GM10266 (cell line): ENCODE measurements around the gene NUDT3.
"Not testable (repeated sequence)": the region's sequence is repeated elsewhere in the genome, so short reads cannot be mapped to it uniquely, and the experiment has no call there.

ENCODE experiments used
- DNase-seq: peaks from one replicate; pipeline ENCODE4 v3.0.0; 2012; ENCODE audit errors: extremely low spot score
- TF ChIP-seq, protein P1 (sequence below): IDR thresholded peaks from 2 replicates; pipeline ENCODE4 v1.5.1; 2012; ENCODE audit warnings: mild to moderate bottlenecking, low read depth; ENCODE audit not compliant: control insufficient read depth, insufficient read depth; ENCODE audit errors: missing control alignments

NUDT3 gene

DNA sequence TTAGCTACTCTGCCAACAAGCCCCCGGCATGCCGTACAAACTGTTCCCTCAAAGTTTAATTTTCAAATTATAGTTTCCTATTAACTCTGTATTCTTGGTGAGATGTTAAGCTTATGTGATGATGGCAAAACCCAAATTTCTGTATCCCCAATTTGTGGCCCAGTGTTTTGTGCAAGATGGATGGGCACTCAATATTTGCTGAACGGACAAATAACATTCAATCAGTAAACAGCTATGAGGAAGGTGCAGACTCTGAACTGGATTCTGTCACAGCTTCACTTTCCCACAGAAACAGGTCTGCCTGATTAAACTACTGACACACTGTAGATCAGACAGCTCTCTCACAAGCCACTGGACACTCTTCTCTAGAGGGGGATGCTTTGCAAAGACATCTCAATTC lies 54.1 kb downstream of the NUDT3 start:
- TF ChIP-seq, protein P1, sequence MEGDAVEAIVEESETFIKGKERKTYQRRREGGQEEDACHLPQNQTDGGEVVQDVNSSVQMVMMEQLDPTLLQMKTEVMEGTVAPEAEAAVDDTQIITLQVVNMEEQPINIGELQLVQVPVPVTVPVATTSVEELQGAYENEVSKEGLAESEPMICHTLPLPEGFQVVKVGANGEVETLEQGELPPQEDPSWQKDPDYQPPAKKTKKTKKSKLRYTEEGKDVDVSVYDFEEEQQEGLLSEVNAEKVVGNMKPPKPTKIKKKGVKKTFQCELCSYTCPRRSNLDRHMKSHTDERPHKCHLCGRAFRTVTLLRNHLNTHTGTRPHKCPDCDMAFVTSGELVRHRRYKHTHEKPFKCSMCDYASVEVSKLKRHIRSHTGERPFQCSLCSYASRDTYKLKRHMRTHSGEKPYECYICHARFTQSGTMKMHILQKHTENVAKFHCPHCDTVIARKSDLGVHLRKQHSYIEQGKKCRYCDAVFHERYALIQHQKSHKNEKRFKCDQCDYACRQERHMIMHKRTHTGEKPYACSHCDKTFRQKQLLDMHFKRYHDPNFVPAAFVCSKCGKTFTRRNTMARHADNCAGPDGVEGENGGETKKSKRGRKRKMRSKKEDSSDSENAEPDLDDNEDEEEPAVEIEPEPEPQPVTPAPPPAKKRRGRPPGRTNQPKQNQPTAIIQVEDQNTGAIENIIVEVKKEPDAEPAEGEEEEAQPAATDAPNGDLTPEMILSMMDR: no peak
- no peak for DNase-seq

DNA sequence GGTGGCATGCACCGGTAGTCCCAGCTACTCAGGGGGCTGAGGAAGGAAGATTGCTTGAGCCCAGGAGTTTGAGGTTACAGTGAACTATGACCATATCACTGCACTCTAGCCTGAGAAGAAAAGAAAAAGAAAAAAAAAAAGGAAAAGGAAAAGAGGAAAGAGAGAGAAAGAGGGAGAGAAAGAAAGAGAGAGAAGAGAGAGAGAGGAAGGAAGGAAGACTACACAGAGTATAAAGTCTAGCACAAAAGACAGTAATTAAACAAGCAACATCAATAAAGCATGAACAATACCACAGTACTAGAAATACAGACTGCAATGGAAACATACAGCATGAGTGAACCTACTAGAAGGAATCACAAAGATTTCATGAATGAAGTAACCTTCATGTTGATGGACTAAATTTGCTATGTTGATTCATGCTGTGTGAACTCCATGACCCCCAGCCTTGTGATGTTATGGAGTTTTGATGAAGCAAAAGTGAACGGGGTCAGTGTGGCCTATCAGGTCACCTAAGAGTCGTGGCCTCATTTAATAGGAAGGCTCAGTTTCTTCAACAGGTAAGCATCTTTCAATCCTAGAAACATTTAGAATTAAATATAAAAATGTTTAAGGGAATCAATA lies 57.6 kb downstream of the NUDT3 start:
- TF ChIP-seq, protein P1: no peak
- no peak for DNase-seq

DNA sequence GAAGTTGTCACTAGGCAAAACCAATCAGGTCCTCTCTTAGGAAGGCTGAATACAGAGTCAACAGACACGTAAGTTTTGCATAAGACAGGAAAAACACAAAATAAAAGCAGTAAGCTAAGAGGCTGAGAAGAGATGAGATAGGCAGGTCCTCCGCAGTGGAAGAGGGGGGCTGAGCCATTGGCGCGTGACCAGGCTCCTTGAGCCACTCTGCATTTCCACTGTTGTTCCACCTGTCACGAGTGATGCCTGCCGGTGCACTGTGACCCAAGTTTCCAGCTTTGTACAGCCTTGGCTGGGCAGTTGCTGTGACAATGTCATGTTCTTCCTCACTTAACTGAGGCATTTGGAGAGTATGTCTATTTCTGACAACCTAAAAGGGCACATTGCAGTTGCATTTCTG lies 58.6 kb downstream of the NUDT3 start:
- TF ChIP-seq, protein P1: no peak
- no peak for DNase-seq

DNA sequence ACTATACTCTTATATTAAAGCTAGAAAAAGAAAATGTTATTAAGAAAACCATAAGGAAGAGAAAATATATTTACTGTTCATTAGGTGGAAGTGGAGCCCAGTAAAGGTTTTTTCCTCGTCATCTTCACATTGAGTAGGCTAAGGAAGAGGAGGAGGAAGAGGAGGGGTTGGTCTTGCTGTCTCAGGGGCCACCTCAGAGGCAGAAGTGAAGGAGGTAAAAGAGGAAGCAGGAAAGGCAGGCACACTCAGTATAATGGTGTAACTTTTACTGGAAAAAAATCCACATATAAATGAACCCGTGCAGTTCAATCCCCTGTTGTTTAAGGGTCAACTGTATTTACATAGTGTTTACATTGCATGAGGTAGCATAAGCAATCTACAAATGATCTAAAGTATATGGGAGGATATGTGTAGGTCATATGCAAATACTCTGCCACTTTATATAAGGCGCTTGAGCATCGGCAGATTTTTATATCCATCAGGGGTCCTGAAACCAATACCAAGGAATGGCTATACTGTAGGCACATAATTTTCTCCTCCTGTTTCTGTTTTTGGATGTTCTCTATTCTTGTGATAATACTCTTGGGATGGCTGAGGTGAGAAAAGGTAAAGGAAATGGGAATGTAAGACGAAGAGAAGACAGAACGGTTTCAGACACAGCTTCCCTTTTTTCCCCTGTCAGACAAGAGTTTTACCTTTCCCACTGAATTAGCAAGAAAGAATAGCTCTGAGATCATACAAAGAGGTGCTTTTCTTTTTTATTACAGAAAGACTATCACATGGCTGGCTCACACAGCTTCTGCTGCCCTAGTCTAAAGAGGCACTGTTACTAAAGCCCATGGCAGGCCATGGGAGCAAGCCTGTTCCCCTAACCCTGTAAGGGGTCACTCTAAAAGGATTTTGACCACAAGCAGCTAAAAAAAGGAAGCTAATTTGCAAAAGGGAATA lies 59.9 kb downstream of the NUDT3 start:
- TF ChIP-seq, protein P1: no peak
- DNase-seq: no peak

DNA sequence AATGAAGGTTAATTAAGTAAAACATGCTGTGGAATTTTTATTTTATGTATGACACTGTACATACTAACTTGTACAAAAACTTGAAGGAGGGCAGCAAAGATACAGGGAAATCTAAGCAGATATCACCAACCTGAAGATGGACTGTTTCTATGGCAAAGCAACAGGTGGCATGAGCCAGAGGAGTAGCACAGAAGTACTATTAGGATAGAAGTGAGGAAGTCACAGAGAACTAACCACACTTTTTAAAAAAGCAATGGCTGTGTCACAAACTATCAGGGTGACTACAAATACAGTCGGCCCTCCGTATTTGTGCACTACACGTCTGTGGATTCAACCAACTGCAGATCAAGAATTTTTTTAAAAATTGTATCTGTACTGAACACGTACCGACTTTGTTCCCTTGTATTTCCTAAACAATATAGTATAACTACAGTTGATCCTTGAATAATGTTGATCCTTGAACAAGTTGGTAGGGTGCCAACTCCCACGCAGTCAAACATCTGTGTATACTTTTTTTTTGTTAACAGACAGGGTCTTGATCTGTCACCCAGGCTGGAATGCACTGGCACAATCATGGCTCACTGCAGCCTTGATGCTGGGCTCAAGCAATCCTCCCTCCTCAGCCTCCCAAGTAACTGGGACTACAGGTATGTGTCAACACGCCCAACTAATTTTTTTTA lies 61.0 kb downstream of the NUDT3 start:
- TF ChIP-seq, protein P1: no peak
- DNase-seq: no peak

DNA sequence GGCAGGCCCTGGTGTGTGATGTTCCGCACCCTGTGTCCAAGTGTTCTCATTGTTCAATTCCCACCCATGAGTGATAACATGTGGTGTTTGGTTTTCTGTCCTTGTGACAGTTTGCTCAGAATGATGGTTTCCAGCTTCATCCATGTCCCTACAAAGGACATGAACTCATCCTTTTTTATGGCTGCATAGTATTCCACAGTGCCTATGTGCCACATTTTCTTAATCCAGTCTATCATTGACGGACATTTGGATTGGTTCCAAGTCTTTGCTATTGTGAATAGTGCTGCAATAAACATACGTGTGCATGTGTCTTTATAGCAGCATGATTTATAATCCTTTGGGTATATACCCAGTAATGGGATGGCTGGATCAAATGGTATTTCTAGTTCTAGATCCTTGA lies 62.7 kb downstream of the NUDT3 start:
- DNase-seq: not testable (repeated sequence)

DNA sequence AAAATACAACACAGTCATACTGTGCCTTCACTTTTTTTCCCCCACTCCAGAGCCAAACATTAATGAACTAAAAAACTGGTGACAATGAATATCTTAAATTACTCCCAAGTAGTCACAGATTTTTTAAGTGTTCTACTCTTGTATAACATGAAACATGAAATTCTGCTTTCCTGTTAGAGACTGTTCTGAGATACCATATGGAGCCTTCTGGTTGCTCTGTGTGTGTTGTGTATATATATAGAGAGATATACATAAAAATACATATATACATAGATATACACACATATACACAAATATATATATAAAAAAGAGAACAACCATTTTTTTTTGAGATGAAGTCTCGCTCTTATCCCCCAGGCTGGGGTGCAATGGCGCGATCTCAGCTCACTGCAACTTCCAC lies 63.5 kb downstream of the NUDT3 start:
- TF ChIP-seq, protein P1: no peak
- DNase-seq: no peak

DNA sequence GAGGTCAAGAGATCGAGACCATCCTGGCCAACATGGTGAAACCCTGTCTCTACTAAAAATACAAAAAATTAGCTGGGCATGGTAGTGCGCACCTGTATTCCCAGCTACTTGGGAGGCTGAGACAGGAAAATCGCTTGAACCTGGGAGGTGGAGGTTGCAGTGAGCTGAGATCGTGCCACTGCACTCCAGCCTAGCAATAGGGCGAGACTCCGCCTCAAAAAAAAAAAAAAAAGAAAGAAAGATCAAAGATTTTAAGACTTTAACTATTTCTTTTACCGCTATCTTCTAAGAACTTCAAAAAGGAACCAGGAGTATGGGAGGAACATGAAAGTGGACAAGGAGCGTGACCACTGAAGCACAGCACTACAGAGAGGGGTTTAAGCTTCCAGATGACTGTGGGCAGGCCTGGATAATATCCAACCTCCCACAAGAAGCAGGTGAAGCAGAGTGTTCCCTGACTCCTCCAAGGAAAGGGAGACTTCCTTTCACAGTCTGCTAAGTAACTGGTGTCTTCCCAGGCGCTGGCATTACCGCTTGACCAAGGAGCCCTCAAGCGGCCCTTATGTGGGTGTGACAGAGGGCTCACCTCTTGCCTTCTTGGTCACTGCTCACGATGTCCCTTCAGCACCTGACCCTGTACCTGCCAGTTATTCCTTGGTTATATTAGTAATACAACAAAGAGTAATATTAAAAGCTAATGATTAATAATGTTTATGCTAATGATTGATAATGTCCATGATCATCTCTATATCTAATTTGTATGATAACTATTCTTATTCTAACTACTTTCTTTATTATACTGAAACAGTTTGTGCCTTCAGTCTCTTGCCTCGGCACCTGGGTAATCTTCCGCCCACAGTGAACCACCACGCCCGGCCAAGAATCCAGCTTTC lies 64.9 kb downstream of the NUDT3 start:
- DNase-seq: not testable (repeated sequence)
